ENCODE measurements around the gene INHBE. TPM values are rescaled to one million over a fixed set of nuclear protein-coding genes. Genes with fewer than 3 reads are reported as not detected.

INHBE gene
- total RNA-seq, 1 donor, result not detected

Other genes with a start within 250 kb of the INHBE start
- gene NXPH4, start 238.5 kb upstream of the INHBE start, total RNA-seq, result not detected
- 50.6 TPM for gene SHMT2, start 225.6 kb upstream of the INHBE start, total RNA-seq
- gene STAC3, start 204.1 kb upstream of the INHBE start, total RNA-seq, result 3.1 TPM
- gene R3HDM2, start 24.3 kb upstream of the INHBE start, total RNA-seq, result 31.3 TPM
- gene INHBC, start 20.5 kb upstream of the INHBE start, total RNA-seq, result 0.10 TPM
- gene GLI1, start 4.5 kb downstream of the INHBE start, total RNA-seq, result 0.10 TPM
- 77.6 TPM for gene ARHGAP9, start 24.6 kb downstream of the INHBE start, total RNA-seq
- gene MARS1, start 32.8 kb downstream of the INHBE start, total RNA-seq, result 90.3 TPM
- 130 TPM for gene DDIT3, start 65.2 kb downstream of the INHBE start, total RNA-seq
- 10.6 TPM for gene MBD6, start 67.5 kb downstream of the INHBE start, total RNA-seq
- 52.2 TPM for gene DCTN2, start 91.9 kb downstream of the INHBE start, total RNA-seq
- gene KIF5A, start 94.7 kb downstream of the INHBE start, total RNA-seq, result 0.21 TPM
- 26.0 TPM for gene PIP4K2C, start 135.9 kb downstream of the INHBE start, total RNA-seq
- gene DTX3, start 149.5 kb downstream of the INHBE start, total RNA-seq, result 12.6 TPM
- 0.31 TPM for gene ARHGEF25, start 156.1 kb downstream of the INHBE start, total RNA-seq
- gene B4GALNT1, start 177.9 kb downstream of the INHBE start, total RNA-seq, result under 0.01 TPM
- gene OS9, start 238.8 kb downstream of the INHBE start, total RNA-seq, result 166 TPM

Data from mononuclear cell (primary cell).